Karpas-422 (cell line): ENCODE data around the gene BRSK2. TPM values are rescaled to one million over a fixed set of nuclear protein-coding genes. Genes with fewer than 3 reads are reported as not detected.

Source experiments
- DNase-seq: peaks from one replicate; pipeline ENCODE4 v3.0.0-alpha.2; 2015
- H2AFZ ChIP-seq: fragments of 200-600 bp; sonication (generic); 2 replicates; pipeline ENCODE4 v1.6.1; 2014; ENCODE audit warnings: antibody characterized with exemption, low read length, mixed read lengths
- H3K27ac ChIP-seq: fragments of 200-600 bp; sonication (generic); 2 replicates; pipeline ENCODE4 v1.5.1; 2014; ENCODE audit warnings: mild to moderate bottlenecking, low read length, moderate library complexity
- H3K27me3 ChIP-seq: fragments of 200-600 bp; sonication (generic); 2 replicates; pipeline ENCODE4 v1.6.1; 2014; ENCODE audit warnings: low read length, mixed read lengths
- H3K36me3 ChIP-seq: fragments of 200-600 bp; sonication (generic); 2 replicates; pipeline ENCODE4 v1.6.1; 2014; ENCODE audit warnings: low read length, mixed read lengths; ENCODE audit not compliant: insufficient read depth
- H3K4me1 ChIP-seq: fragments of 200-600 bp; sonication (generic); 2 replicates; pipeline ENCODE4 v1.6.1; 2014; ENCODE audit warnings: mild to moderate bottlenecking, low read length, mixed read lengths
- H3K4me2 ChIP-seq: fragments of 200-600 bp; sonication (generic); 2 replicates; pipeline ENCODE4 v1.6.1; 2014; ENCODE audit warnings: low read length, low read depth, mild to moderate bottlenecking; ENCODE audit not compliant: poor library complexity, severe bottlenecking
- H3K4me3 ChIP-seq: fragments of 200-600 bp; sonication (generic); 2 replicates; pipeline ENCODE4 v1.5.1; 2014; ENCODE audit warnings: mild to moderate bottlenecking, antibody characterized with exemption, low read length, mixed read lengths
- H3K79me2 ChIP-seq: fragments of 200-600 bp; sonication (generic); 2 replicates; pipeline ENCODE4 v1.6.1; 2014; ENCODE audit warnings: mild to moderate bottlenecking, low read length, mixed read lengths
- H3K9ac ChIP-seq: fragments of 200-600 bp; sonication (generic); 2 replicates; pipeline ENCODE4 v1.6.0; 2014; ENCODE audit warnings: low read length
- H3K9me2 ChIP-seq: fragments of 200-600 bp; sonication (generic), shearing (Covaris generic); replicated peaks from 2 replicates; pipeline ENCODE4 v1.6.0; 2014; ENCODE audit warnings: mild to moderate bottlenecking, low read length, moderate library complexity; ENCODE audit not compliant: insufficient read depth
- H3K9me3 ChIP-seq: fragments of 300-700, 200-600 bp; sonication (generic); 2 replicates; pipeline ENCODE4 v1.6.1; 2014; ENCODE audit warnings: low read length, mixed read lengths
- H4K20me1 ChIP-seq: fragments of 200-600 bp; sonication (generic); 2 replicates; pipeline ENCODE4 v1.6.1; 2014; ENCODE audit warnings: mild to moderate bottlenecking, antibody characterized with exemption, low read length, low read depth; ENCODE audit not compliant: insufficient read depth
- total RNA-seq: library from RNA; depleted of rRNA; stranded (reverse); fragments of >200 nt; shearing (Covaris generic); gene quantifications from 2 replicates; pipeline ENCODE4 v1.2.3, GENCODE V29; 2014; ENCODE audit warnings: low replicate concordance

BRSK2 gene
- total RNA-seq, 1 experiment from 2014 or later = not detected

- no peak for DNase-seq
- H3K9me3 ChIP-seq = no peaks in the 10 kb centered on the region
- no peak overlapping the region for H3K4me3 ChIP-seq
- H3K79me2 ChIP-seq = no peaks in the 10 kb centered on the region
- H3K9me2 ChIP-seq = no peaks in the 10 kb centered on the region
- no peak overlapping the region for H3K9ac ChIP-seq
- no peak overlapping the region for H2AFZ ChIP-seq
- H4K20me1 ChIP-seq = no peaks in the 10 kb centered on the region
- H3K27me3 ChIP-seq = no peaks in the 10 kb centered on the region
- no peak overlapping the region for H3K27ac ChIP-seq
- no peak overlapping the region for H3K4me2 ChIP-seq
- H3K4me1 ChIP-seq = peaks cover 6% of the 10 kb centered on the region
- H3K36me3 ChIP-seq = no peaks in the 10 kb centered on the region
Measured at GRCh38 chr11:1392561-1392960, 2.8 kb downstream of the BRSK2 start.

- H3K4me2 ChIP-seq = no peak overlapping the region
- no peaks in the 10 kb centered on the region for H3K9me3 ChIP-seq
- no peaks in the 10 kb centered on the region for H3K79me2 ChIP-seq
- no peaks in the 10 kb centered on the region for H4K20me1 ChIP-seq
- H3K27ac ChIP-seq = no peak overlapping the region
- H3K27me3 ChIP-seq = no peaks in the 10 kb centered on the region
- peaks cover 6% of the 10 kb centered on the region for H3K4me1 ChIP-seq
- H2AFZ ChIP-seq = no peak overlapping the region
- H3K9ac ChIP-seq = no peak overlapping the region
- no peak overlapping the region for H3K4me3 ChIP-seq
- H3K9me2 ChIP-seq = no peaks in the 10 kb centered on the region
- no peak for DNase-seq
- no peaks in the 10 kb centered on the region for H3K36me3 ChIP-seq
Measured at GRCh38 chr11:1393038-1393710, 3.4 kb downstream of the BRSK2 start.

GRCh38 chr11:1394936-1395772 is 5.4 kb downstream of the BRSK2 start:
- Histone ChIP-seq H3K9me3 (no peaks in the 10 kb centered on the region), H3K36me3 (no peaks in the 10 kb centered on the region), H2AFZ (no peak overlapping the region), H3K9me2 (no peaks in the 10 kb centered on the region), H3K4me2 (no peak overlapping the region), H4K20me1 (no peaks in the 10 kb centered on the region), H3K4me1 (no peaks in the 10 kb centered on the region), H3K27me3 (no peaks in the 10 kb centered on the region), H3K9ac (no peak overlapping the region), H3K4me3 (no peak overlapping the region), H3K79me2 (no peaks in the 10 kb centered on the region), H3K27ac (no peak overlapping the region)
- DNase-seq = no peak

GRCh38 chr11:1395773-1396374 is 6.1 kb downstream of the BRSK2 start:
- Histone ChIP-seq H3K9me3 (no peaks in the 10 kb centered on the region), H2AFZ (no peak overlapping the region), H3K9me2 (no peaks in the 10 kb centered on the region), H3K4me2 (no peak overlapping the region), H3K27me3 (no peaks in the 10 kb centered on the region), H3K27ac (no peak overlapping the region), H4K20me1 (no peaks in the 10 kb centered on the region; the same call in 1 of the 2 replicates), H3K79me2 (no peaks in the 10 kb centered on the region), H3K4me3 (no peak overlapping the region), H3K4me1 (no peaks in the 10 kb centered on the region), H3K9ac (no peak overlapping the region), H3K36me3 (no peaks in the 10 kb centered on the region)
- DNase-seq = no peak

- no peaks in the 10 kb centered on the region for H3K36me3 ChIP-seq
- no peaks in the 10 kb centered on the region for H3K9me2 ChIP-seq
- H3K79me2 ChIP-seq = no peaks in the 10 kb centered on the region
- peaks cover 3% of the 10 kb centered on the region; the same call in 1 of the 2 replicates for H4K20me1 ChIP-seq
- H3K4me2 ChIP-seq = no peak overlapping the region
- H3K9ac ChIP-seq = no peak overlapping the region
- no peak overlapping the region for H2AFZ ChIP-seq
- no peaks in the 10 kb centered on the region for H3K4me1 ChIP-seq
- H3K27me3 ChIP-seq = no peaks in the 10 kb centered on the region
- H3K9me3 ChIP-seq = no peaks in the 10 kb centered on the region
- DNase-seq = no peak
- H3K27ac ChIP-seq = no peak overlapping the region
- H3K4me3 ChIP-seq = no peak overlapping the region
Measured at GRCh38 chr11:1396375-1396841, 6.7 kb downstream of the BRSK2 start.

GRCh38 chr11:1397146-1397861 is 7.6 kb downstream of the BRSK2 start:
- H3K36me3 ChIP-seq = no peaks in the 10 kb centered on the region
- no peaks in the 10 kb centered on the region for H3K27me3 ChIP-seq
- no peak overlapping the region for H2AFZ ChIP-seq
- no peaks in the 10 kb centered on the region for H3K79me2 ChIP-seq
- H4K20me1 ChIP-seq = peaks cover 8% of the 10 kb centered on the region; the same call in 1 of the 2 replicates
- H3K9me3 ChIP-seq = no peaks in the 10 kb centered on the region
- no peak overlapping the region for H3K4me3 ChIP-seq
- no peak overlapping the region for H3K27ac ChIP-seq
- no peaks in the 10 kb centered on the region for H3K9me2 ChIP-seq
- no peak for DNase-seq
- H3K9ac ChIP-seq = no peak overlapping the region
- H3K4me1 ChIP-seq = no peaks in the 10 kb centered on the region
- no peak overlapping the region for H3K4me2 ChIP-seq

- no peak overlapping the region for H2AFZ ChIP-seq
- no peaks in the 10 kb centered on the region for H3K9me3 ChIP-seq
- no peaks in the 10 kb centered on the region for H3K79me2 ChIP-seq
- no peak overlapping the region for H3K9ac ChIP-seq
- no peak overlapping the region for H3K4me3 ChIP-seq
- DNase-seq = no peak
- no peaks in the 10 kb centered on the region for H3K36me3 ChIP-seq
- H4K20me1 ChIP-seq = peaks cover 8% of the 10 kb centered on the region; the same call in 1 of the 2 replicates
- H3K27me3 ChIP-seq = no peaks in the 10 kb centered on the region
- H3K4me1 ChIP-seq = peaks cover 2% of the 10 kb centered on the region; the same call in 1 of the 2 replicates
- no peak overlapping the region for H3K4me2 ChIP-seq
- no peaks in the 10 kb centered on the region for H3K9me2 ChIP-seq
- no peak overlapping the region for H3K27ac ChIP-seq
Measured at GRCh38 chr11:1397862-1398527, 8.3 kb downstream of the BRSK2 start.
